Measurements from ENCODE around the gene EYA4.
"Not testable (repeated sequence)": the region's sequence is repeated elsewhere in the genome, so short reads cannot be mapped to it uniquely, and the experiment has no call there.

EYA4 gene

DNA sequence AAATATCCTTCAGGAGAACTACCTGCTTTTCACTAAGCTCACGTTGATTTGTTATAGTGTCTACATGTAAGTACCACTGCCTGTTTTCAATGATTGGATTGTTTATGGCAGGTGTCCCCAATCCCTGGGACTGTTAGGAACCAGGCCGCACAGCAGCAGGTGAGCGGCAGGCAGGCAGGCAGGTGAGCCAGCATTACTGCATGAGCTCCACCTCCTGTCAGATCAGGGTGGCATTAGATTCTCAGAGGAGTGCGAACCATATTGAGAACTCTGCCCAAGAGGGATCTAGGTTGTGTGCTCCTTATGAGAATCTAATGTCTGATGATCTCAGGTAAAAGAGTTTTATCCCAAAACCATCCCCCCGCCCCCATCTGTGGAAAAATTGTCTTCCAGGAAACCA, 303.3 kb downstream of the EYA4 start:
- no peak overlapping the region for H3K4me3 ChIP-seq (ENCODE audit: low read depth, low read length)
- no peak for DNase-seq (ENCODE audit: low read depth)

DNA sequence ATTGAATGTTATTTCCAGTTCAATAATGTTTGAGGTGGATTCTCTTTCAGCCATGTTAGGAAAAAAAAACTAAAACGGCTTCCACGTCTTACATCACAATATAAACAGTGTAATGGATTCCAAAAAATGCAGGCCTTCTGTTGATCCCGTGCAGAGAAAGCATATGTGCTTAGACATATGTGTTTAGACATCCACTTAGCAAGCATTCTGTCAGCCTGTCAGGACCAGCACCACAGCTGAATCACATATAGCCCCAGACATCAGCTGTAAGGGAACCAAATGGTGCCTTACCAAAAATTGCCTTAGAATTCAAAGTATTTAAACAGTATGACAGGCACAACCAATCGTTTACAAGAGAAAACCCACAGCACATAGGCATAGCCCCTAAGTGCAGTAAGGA, 304.9 kb downstream of the EYA4 start:
- H3K4me3 ChIP-seq (ENCODE audit: low read depth, low read length) = no peak overlapping the region
- peak; percentile 45 for DNase-seq (ENCODE audit: low read depth)

DNA sequence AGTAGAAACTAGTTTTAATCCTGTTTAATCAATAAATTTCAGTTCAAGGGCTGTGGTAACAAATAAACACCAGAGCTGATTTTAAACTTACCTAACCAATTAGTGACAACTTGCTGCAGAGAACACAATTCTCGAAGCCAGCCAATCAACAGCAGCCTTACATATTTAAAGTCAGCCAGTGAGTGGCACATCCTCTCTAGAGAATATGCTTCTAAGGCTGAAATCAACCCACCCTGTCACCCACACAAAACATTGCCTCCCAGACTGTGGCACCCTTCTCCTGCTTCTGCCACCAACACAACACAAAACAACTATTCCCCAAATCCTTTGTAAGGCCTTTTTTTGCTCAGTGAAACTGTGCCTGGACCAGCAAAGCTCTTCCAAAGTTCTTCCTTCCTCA, 306.0 kb downstream of the EYA4 start:
- H3K4me3 ChIP-seq (ENCODE audit: low read depth, low read length) = no peak overlapping the region
- no peak for DNase-seq (ENCODE audit: low read depth)

DNA sequence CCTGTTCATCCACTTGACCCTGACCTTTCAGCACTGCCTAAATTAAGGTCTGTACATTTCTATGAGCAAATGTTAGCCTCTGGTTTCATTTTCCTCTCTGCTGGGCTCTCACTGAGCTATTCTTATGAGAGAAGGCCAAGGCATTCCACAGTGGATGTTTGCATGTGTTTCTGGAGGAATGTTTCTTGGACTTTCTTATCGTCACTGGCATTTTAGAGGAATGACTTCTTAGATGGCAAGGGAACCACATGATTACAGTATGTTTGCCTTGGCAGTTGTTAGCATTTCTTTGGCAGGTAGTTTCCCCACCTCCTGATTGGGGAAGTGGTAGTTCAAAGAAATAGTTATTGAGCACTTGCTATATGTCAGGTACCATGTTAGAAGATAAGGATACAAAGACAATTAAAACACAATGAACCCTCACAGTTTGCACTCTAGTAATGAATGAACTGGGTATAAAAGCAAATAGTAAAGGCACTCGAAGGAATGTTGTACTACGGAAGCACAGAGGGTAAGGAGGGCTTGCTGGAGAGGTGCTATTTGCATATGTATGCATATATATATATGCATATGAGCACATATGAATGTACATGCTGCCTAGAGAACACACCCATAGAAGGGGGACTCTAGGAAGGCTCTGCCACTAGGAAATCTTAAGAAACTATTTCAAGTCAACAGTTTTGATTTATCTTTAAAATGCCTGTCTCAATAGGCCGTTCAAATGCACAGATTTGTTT, 307.4 kb downstream of the EYA4 start:
- no peak for DNase-seq (ENCODE audit: low read depth)
- H3K4me3 ChIP-seq (ENCODE audit: low read depth, low read length) = no peak overlapping the region

DNA sequence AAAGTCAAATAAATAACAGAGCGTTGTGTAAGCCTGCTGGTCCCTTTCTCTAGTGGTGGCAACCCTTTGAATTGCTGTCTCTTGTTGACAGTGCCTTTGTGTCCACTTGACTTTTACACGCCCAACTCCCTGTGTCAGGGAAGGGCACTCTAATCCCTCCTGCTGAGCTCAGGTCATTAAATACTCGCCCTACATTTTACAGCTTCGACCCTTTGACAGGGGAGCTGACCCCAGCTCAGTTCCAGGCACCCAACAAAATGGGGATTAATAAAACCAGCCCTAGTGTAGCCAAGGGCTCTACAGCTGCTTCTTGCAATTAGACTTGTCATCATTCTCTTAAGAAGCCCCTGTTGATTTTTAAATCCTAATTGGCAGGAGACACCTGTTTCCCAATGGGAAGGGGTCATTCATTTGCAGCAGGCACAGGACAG, 308.2 kb downstream of the EYA4 start:
- DNase-seq (ENCODE audit: low read depth) = no peak

DNA sequence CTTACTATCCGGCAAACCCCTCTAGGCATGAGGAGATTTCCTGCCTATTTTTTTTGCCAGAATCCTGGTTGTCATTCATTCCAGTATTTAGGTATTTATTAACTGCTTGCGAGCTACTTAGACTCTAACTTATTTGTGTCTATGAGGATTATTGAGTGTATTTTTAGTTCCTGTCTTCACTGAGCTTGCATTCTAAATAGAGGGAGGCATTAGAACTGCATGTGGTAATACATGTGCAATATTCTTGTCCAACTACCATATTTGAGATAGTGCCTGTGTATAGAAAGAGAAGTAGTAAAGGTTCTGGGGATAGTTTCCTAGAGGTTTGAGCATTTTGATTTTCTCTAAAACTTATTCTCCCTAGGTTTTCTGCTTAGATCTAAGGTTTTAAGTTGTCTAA, 308.9 kb downstream of the EYA4 start:
- no peak for DNase-seq (ENCODE audit: low read depth)
- H3K4me3 ChIP-seq (ENCODE audit: low read depth, low read length) = no peak overlapping the region

More for the DNA sequence above, 308.2 kb downstream of the EYA4 start:
- H3K4me3 ChIP-seq (ENCODE audit: low read depth, low read length) = no peak overlapping the region

DNA sequence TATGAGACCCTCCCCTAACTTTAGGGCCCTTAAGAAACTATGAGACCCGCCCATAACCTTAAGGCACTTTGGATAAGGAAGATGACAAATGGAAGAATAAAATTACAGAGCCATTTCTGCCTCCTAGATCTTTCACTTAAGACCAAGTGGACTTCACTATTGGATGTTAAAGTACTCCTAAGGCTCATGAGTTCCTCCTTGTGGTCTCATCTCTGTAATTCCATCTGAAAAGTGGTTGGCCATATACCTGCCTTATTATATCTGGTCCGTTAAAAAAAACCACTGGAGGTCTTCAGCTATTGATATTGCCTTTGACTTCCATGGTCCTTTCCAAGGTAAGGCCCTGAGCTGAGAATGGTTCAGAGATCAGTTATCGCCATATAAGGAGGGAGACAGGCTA, 310.3 kb downstream of the EYA4 start:
- no peak overlapping the region for H3K4me3 ChIP-seq (ENCODE audit: low read depth, low read length)
- no peak for DNase-seq (ENCODE audit: low read depth)

DNA sequence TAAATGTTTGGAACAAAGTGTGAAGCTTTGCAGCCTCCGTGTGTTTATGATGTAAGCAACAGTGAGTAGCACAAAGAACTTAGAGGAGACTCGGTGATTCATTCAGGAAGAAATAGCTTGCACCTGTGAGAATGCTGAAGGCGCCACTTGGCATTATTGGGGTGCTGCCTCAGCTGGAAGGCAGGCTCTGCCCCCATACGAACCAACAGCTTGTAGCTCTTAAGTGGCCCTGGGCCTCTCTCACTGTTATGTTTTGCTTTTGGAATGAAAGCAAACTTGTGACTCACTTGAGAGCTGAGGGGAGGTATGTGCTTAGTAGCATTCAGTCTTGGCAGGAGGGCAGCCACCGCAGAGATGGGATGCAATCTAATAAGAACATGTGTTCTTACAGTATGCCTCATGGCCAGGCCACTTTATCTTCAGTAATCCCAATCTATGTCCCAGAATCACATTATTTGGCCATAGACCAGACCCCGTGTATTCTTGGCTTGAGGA, 310.7 kb downstream of the EYA4 start:
- peak; percentile 100 for DNase-seq (ENCODE audit: low read depth)
- H3K4me3 ChIP-seq (ENCODE audit: low read depth, low read length) = no peak overlapping the region

DNA sequence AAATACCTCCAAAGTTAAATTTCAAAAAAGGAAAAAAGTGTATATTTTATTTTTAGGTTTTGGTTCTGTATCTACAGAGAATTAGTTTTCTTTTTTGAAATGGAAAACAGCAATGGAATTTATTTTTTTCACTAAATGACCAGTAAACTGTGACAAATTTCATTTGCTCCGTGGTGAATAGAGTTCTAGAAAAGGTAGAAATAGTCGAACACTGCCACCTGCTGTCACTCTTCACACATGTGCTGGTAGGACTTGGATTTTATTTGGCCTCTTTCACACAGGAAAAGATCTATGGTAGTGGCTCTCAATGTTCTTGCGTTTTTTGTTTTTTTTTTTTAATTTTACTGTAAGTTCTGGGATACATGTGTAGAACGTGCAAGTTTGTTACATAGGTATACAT, 312.5 kb downstream of the EYA4 start:
- DNase-seq (ENCODE audit: low read depth) = no peak
- no peak overlapping the region for H3K4me3 ChIP-seq (ENCODE audit: low read depth, low read length)

DNA sequence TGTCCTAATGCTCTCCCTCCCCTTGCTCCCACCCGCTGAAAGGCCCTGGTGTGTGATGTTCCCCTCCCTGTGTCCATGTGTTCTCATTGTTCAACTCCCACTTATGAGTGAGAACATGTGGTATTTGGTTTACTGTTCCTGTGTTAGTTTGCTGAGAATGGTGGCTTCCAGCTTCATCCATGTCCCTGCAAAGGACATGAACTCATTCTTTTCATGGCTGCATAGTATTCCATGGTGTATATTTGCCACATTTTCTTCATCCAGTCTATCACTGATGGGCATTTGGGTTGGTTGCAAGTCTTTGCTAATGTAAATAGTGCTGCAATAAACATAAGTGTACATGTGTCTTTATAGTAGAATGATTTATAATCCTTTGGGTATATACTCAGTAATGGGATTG, 313.0 kb downstream of the EYA4 start:
- H3K4me3 ChIP-seq (ENCODE audit: low read depth, low read length); DNase-seq (ENCODE audit: low read depth): not testable (repeated sequence)

DNA sequence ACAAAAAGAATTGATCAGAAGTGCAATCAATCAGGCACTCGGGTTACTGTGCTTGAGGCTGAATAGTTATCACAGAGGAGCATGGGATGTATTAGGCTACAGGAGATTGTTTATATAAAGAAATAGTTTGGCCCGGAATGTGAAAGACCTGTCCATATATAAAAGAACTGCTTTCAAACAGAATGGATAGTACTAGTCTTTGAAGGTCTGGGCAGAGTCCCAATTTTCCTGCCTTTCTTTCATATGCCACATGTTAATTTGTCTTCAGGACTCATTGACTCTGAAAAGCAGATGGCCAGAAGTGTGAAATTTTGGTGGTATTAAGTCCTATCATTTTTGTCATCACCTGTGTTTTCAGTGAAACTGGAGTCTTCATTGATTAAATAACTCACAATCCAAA, 314.5 kb downstream of the EYA4 start:
- no peak for DNase-seq (ENCODE audit: low read depth)
- no peak overlapping the region for H3K4me3 ChIP-seq (ENCODE audit: low read depth, low read length)

DNA sequence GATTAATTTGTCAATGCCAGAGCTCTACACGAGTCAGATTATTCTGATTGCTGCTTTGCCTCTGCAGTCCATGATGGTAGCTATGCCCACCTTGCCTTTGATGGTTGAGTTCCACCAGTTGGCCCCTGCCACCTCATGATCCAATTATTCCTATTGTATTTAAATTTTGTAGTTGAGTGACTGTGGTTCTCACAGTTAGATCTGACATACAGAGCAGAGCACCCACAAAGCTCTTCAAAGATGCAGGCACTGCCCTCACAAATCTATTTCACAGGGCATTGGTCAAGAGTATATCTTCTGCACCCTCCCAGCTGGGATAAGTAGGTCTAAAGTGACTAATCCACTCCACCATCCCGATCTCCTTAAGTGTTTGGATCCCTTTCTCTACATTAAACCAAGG, 318.8 kb downstream of the EYA4 start:
- DNase-seq (ENCODE audit: low read depth) = no peak
- no peak overlapping the region for H3K4me3 ChIP-seq (ENCODE audit: low read depth, low read length)

DNA sequence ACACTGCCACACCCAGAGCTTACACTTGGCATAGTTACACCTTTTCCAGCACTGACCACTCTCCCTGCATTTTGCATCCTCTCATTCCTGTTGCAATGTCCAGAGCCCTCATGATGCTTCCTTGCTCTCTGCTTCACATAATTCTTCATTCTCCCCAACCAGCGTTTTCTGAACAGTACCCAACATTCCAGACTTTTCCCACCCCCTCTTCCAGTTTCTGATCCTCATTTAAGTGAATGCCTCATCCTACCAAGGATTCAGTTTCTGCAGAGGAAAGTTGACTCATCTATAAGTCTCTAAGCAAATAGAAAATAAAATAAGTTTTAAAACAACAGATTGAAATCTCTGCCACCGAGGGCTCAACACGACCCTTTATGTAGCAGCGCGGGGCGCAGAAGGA, 326.5 kb downstream of the EYA4 start:
- no peak for DNase-seq (ENCODE audit: low read depth)
- H3K4me3 ChIP-seq (ENCODE audit: low read depth, low read length) = no peak overlapping the region

DNA sequence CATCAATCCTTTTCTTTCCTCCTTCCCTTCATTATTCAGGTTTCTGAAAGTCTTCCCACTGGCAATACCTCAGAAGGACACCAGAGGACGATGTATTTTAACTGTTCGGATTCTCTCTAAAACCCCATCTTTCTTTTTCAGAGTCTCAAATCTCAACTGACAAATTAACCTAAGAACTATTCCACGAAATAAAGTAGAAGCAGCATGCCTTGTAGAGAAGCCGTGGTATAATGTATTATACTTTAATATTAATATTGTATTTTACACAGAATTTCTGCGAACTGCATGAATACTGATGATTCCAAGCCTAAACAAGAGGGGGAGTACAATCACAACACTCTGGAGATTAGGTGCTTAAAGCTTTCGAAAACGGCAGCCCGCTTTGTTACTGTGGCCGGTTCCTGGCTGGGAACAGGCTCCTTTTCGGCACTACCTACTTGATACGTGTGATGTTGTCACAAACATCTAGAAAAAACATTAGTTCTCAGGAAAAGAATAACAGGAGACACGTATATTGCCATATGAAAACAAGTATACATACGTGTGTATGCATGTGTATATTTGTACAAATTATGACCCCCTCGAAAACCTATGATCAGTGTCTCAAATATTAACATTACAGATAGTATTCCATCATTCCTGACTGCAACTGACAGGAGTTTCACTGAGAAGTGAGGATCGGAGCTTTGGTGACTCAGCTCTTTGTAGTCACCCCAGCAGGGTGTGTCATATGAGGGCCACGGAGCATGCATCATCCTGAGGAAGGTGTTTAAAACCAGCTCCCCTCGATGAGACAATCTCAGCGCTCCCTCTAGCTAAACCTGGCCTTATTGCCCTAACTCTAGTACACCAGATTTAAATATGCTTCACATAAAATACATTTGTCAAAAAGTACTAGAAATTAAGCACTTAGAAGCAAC, 328.1 kb downstream of the EYA4 start:
- DNase-seq (ENCODE audit: low read depth) = peak; percentile 74
- peak overlapping the region; percentile 43 for H3K4me3 ChIP-seq (ENCODE audit: low read depth, low read length)

DNA sequence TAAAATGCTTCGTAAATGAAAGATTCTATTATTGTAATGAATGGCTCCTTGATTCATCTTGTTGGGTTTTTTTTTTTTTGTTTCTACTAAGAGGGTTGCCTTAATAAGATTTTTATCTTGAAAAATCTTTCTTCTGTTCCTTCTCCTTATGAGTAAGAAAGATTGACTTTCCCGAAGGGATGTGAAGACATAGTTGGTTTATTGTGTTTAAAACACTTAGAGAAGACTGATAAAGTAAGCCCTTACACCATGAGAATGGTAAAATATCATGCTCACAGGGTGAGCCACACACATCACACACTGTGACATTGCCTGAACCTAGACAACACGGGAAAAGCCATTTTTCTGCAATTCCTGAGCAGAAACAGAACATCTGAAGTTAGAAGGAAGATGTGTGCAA, 330.5 kb downstream of the EYA4 start:
- DNase-seq (ENCODE audit: low read depth) = no peak
- H3K4me3 ChIP-seq (ENCODE audit: low read depth, low read length) = no peak overlapping the region

DNA sequence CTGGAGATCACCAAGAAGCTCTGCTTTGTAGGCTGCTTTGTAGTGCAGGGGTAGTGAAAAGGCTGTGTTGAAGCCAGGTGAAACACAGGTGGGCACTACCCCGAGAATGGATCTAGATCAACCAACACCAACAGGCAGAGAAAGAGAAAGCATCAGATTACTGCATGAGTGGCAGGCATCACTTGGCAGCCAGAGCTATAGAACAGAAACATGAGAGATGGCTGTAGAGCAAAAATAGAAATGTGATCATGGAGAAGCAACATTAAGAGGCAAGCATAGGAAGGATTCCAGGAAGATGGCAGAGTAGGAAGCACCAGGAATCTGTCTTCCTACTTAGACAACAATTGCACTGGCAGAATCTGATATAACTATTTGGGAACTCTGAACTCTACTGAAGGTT, 336.7 kb downstream of the EYA4 start:
- H3K4me3 ChIP-seq (ENCODE audit: low read depth, low read length) = no peak overlapping the region
- no peak for DNase-seq (ENCODE audit: low read depth)
